Stimulated activated naive CD4-positive, alpha-beta T cell (primary cell): ENCODE measurements around the gene RAPGEF5.

Experiments
- DNase-seq, 6 experiments: peaks; one replicate each; lab custom pipeline; 2025; lab: John Stamatoyannopoulos, UW

The RAPGEF5 gene

GRCh38 chr7:22216832-22217475, 140.0 kb downstream of the RAPGEF5 start:
- DNase-seq: no peak

- DNase-seq: no peak
These were observed 140.6 kb downstream of the RAPGEF5 start for GRCh38 chr7:22216309-22216708.

- DNase-seq: no peak
These were observed 143.0 kb downstream of the RAPGEF5 start for GRCh38 chr7:22214000-22214399.

GRCh38 chr7:22213081-22213480, 143.9 kb downstream of the RAPGEF5 start:
- DNase-seq: no peak

- DNase-seq: no peak
These were observed 146.0 kb downstream of the RAPGEF5 start for GRCh38 chr7:22210967-22211366.

- no peak for DNase-seq
These were observed 146.6 kb downstream of the RAPGEF5 start for GRCh38 chr7:22210355-22210754.

GRCh38 chr7:22208799-22209198, 148.2 kb downstream of the RAPGEF5 start:
- no peak for DNase-seq

GRCh38 chr7:22207724-22208225, 149.2 kb downstream of the RAPGEF5 start:
- DNase-seq: no peak

- no peak for DNase-seq
These were observed 151.3 kb downstream of the RAPGEF5 start for GRCh38 chr7:22205631-22206030.

GRCh38 chr7:22204312-22204711, 152.6 kb downstream of the RAPGEF5 start:
- DNase-seq: no peak

- DNase-seq: no peak
These were observed 154.8 kb downstream of the RAPGEF5 start for GRCh38 chr7:22202141-22202540.

- no peak for DNase-seq
These were observed 155.6 kb downstream of the RAPGEF5 start for GRCh38 chr7:22201186-22201880.

GRCh38 chr7:22200777-22201176, 156.2 kb downstream of the RAPGEF5 start:
- no peak for DNase-seq

- no peak for DNase-seq
These were observed 156.7 kb downstream of the RAPGEF5 start for GRCh38 chr7:22200238-22200637.

GRCh38 chr7:22197376-22197775, 159.6 kb downstream of the RAPGEF5 start:
- DNase-seq: no peak

GRCh38 chr7:22196429-22196828, 160.5 kb downstream of the RAPGEF5 start:
- DNase-seq: no peak

GRCh38 chr7:22195397-22196172, 161.4 kb downstream of the RAPGEF5 start:
- DNase-seq: no peak

GRCh38 chr7:22194658-22195273, 162.2 kb downstream of the RAPGEF5 start:
- DNase-seq: no peak

GRCh38 chr7:22193450-22193983, 163.4 kb downstream of the RAPGEF5 start:
- DNase-seq: no peak

GRCh38 chr7:22192801-22193200, 164.2 kb downstream of the RAPGEF5 start:
- DNase-seq: no peak

- DNase-seq: no peak
These were observed 166.2 kb downstream of the RAPGEF5 start for GRCh38 chr7:22190736-22191135.

GRCh38 chr7:22189741-22190140, 167.2 kb downstream of the RAPGEF5 start:
- DNase-seq: no peak
